SU-DHL-6 (cell line): ENCODE data around the gene DDX56.

Source experiments
- H2AFZ ChIP-seq: fragments of 200-600 bp; sonication (generic); 2 replicates; pipeline ENCODE4 v1.6.1; 2014; ENCODE audit warnings: low read depth, mild to moderate bottlenecking, moderate library complexity, mixed read lengths, antibody characterized with exemption, low read length; ENCODE audit not compliant: severe bottlenecking
- H3F3A ChIP-seq: fragments of 200-600 bp; shearing (Covaris generic); 2 replicates; pipeline ENCODE4 v1.6.0; 2016; ENCODE audit warnings: antibody characterized with exemption, mild to moderate bottlenecking; ENCODE audit not compliant: insufficient read depth
- H3K27ac ChIP-seq: fragments of 200-600 bp; sonication (generic); 2 replicates; pipeline ENCODE4 v1.5.1; 2016; ENCODE audit warnings: low read depth, mild to moderate bottlenecking, low read length, moderate library complexity, mixed read lengths
- H3K27me3 ChIP-seq: fragments of 200-600 bp; sonication (generic), shearing (Covaris generic); 2 replicates; pipeline ENCODE4 v1.6.0; 2014; ENCODE audit warnings: mild to moderate bottlenecking, low read length
- H3K36me3 ChIP-seq: fragments of 200-600 bp; sonication (generic); 2 replicates; pipeline ENCODE4 v1.6.1; 2014; ENCODE audit warnings: mild to moderate bottlenecking, low read length, mixed read lengths
- H3K4me2 ChIP-seq: fragments of 300-600, 200-600 bp; shearing (Covaris generic), sonication (generic); 2 replicates; pipeline ENCODE4 v1.6.0; 2014; ENCODE audit warnings: low read length, low read depth, mild to moderate bottlenecking; ENCODE audit not compliant: poor library complexity, severe bottlenecking
- H3K4me3 ChIP-seq: fragments of 200-600 bp; sonication (generic); 2 replicates; pipeline ENCODE4 v1.5.1; 2014; ENCODE audit warnings: antibody characterized with exemption, low read length, mild to moderate bottlenecking, mixed read lengths; ENCODE audit not compliant: insufficient read depth, poor library complexity, severe bottlenecking
- H3K79me2 ChIP-seq: fragments of 200-600 bp; sonication (generic); 2 replicates; pipeline ENCODE4 v1.6.1; 2014; ENCODE audit warnings: mild to moderate bottlenecking, low read length, moderate library complexity; ENCODE audit not compliant: insufficient read depth
- H3K9ac ChIP-seq: fragments of 200-600 bp; sonication (generic); 2 replicates; pipeline ENCODE4 v1.7.0; 2014; ENCODE audit warnings: mild to moderate bottlenecking, low read length
- H3K9me2 ChIP-seq: fragments of 200-600 bp; sonication (generic); replicated peaks from 2 replicates; pipeline ENCODE4 v1.6.1; 2014; ENCODE audit warnings: low read length; ENCODE audit not compliant: insufficient read depth
- H3K9me3 ChIP-seq: fragments of 200-600 bp; sonication (generic); 2 replicates; pipeline ENCODE4 v1.6.1; 2014; ENCODE audit warnings: low read length, mixed read lengths; ENCODE audit not compliant: insufficient read depth
- H4K20me1 ChIP-seq: fragments of 200-600 bp; sonication (generic); 2 replicates; pipeline ENCODE4 v1.6.1; 2014; ENCODE audit warnings: low read depth, mild to moderate bottlenecking, antibody characterized with exemption, low read length, moderate library complexity, mixed read lengths
- EZH2phosphoT487 ChIP-seq: fragments of 200-600 bp; sonication (generic), shearing (Covaris generic); conservative IDR thresholded peaks from 2 replicates; pipeline ENCODE4 v1.6.1; 2018; ENCODE audit warnings: mild to moderate bottlenecking, antibody characterized with exemption, low read length, moderate library complexity, mixed read lengths
- TF ChIP-seq, protein P1 (sequence below): fragments of 200-600 bp; sonication (generic); IDR thresholded peaks from one replicate; pipeline ENCODE4 v1.5.1; 2017; ENCODE audit warnings: antibody characterized with exemption, mild to moderate bottlenecking, low read length, moderate library complexity; ENCODE audit not compliant: insufficient read depth, poor library complexity, severe bottlenecking

Gene DDX56, protein sequence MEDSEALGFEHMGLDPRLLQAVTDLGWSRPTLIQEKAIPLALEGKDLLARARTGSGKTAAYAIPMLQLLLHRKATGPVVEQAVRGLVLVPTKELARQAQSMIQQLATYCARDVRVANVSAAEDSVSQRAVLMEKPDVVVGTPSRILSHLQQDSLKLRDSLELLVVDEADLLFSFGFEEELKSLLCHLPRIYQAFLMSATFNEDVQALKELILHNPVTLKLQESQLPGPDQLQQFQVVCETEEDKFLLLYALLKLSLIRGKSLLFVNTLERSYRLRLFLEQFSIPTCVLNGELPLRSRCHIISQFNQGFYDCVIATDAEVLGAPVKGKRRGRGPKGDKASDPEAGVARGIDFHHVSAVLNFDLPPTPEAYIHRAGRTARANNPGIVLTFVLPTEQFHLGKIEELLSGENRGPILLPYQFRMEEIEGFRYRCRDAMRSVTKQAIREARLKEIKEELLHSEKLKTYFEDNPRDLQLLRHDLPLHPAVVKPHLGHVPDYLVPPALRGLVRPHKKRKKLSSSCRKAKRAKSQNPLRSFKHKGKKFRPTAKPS

DNA sequence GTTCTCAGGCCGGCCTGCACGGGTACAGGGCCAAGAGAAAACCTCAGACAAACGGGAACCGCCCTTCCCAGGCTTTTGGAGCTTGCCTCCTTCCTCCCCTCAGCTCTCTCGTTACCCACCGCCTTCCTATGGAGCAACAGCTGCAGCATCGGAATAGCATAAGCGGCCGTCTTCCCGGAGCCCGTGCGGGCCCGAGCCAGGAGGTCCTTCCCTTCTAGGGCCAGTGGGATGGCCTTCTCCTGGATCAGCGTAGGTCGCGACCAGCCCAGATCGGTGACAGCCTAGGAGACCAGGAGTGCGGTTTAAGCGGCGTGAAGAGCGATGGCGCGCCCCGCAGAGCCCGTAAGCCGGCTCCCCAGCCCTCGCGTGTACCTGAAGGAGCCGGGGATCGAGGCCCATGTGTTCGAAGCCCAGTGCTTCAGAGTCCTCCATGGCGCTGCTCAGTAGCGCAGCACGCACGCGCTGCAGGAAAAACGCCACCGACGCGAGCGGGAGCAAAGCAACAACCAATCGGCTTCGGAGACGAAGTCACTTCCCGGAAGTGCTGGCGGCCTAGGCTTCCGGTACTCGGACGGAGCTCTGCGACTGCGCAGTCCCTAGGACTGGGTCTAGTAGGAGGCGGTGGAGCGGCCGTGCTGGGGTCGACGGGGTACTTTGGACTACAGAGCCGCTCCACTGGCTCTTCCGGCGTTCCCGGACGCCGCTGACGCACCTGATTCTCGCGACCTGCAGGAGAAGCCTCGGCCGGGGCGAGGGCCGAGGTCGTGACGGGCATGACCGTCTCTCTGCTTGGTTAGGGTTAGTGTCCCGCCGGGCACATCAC lies at the start of gene DDX56:
TSS of gene DDX56 (minus strand) at position 445 of the 823 bp plus-strand sequence. CDS start at position 432, 13 bp downstream.
- no peaks in the 10 kb centered on the region for H3K27me3 ChIP-seq
- peak within 1 kb of the TSS; percentile 34 for H2AFZ ChIP-seq
- H3K9ac ChIP-seq: peak within 1 kb of the TSS; percentile 76
- peak within 1 kb of the TSS; percentile 77 for H3K4me3 ChIP-seq
- peaks cover 40% of the 10 kb centered on the region for H3K79me2 ChIP-seq
- no peaks in the 10 kb centered on the region for H4K20me1 ChIP-seq
- H3K4me2 ChIP-seq: peak within 1 kb of the TSS; percentile 73
- TF ChIP-seq, protein P1, sequence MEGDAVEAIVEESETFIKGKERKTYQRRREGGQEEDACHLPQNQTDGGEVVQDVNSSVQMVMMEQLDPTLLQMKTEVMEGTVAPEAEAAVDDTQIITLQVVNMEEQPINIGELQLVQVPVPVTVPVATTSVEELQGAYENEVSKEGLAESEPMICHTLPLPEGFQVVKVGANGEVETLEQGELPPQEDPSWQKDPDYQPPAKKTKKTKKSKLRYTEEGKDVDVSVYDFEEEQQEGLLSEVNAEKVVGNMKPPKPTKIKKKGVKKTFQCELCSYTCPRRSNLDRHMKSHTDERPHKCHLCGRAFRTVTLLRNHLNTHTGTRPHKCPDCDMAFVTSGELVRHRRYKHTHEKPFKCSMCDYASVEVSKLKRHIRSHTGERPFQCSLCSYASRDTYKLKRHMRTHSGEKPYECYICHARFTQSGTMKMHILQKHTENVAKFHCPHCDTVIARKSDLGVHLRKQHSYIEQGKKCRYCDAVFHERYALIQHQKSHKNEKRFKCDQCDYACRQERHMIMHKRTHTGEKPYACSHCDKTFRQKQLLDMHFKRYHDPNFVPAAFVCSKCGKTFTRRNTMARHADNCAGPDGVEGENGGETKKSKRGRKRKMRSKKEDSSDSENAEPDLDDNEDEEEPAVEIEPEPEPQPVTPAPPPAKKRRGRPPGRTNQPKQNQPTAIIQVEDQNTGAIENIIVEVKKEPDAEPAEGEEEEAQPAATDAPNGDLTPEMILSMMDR: no peak
- TF ChIP-seq EZH2phosphoT487: no peak
- no peaks in the 10 kb centered on the region for H3K9me2 ChIP-seq
- H3K9me3 ChIP-seq: no peaks in the 10 kb centered on the region
- peak within 1 kb of the TSS; percentile 34 for H3K27ac ChIP-seq
- H3K36me3 ChIP-seq: peaks cover 17% of the 10 kb centered on the region
- H3F3A ChIP-seq: peaks cover 4% of the 10 kb centered on the region; the same call in 1 of the 2 replicates

DNA sequence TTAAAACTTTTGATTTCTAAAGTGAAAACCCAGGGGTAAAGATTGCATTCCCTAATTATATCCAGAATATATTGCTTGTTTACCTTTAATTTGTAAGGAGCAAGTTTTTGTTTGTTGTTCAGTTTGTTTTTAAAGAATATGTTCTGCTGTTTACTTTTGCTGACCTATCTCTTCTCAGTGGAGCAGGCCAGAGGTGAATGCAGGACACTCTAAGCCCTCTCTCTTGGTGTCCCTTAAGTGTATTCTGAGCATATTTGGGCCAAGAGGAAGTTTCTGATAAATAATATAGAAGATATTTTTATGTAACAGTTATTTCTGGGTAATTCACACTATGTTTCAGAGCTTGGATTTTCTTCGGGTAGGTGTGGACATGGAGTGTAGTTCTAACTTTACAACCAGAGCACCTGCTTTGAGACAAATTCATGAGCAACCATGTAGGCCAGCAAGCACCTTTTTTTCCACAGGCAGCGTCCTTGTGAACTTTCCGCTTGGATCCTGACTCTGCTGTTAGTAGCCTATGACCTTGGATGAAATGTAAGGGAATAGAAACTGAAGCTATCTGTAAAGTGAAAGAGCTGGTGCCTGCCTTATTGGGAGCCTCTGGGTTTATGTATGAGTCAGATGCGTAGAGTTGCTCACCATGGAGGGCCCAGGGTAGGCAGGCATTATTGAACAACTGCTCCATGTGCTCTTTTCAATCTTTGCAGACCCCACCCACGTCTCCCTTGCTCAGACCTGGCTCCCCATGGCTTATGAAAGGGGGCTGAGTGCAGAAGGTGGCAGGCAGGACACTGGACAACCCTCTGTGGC lies 48.8 kb upstream of the DDX56 start:
- Histone ChIP-seq H3K27me3 (no peaks in the 10 kb centered on the region), H3K4me2 (no peak overlapping the region), H2AFZ (no peak overlapping the region), H3K79me2 (peaks cover 86% of the 10 kb centered on the region), H3K9me3 (no peaks in the 10 kb centered on the region), H3K4me3 (no peak overlapping the region), H3K9ac (no peak overlapping the region), H3F3A (no peaks in the 10 kb centered on the region), H3K36me3 (peaks cover 10% of the 10 kb centered on the region; the same call in 1 of the 2 replicates), H3K27ac (no peak overlapping the region), H4K20me1 (peaks cover 12% of the 10 kb centered on the region; the same call in 1 of the 2 replicates), H3K9me2 (no peaks in the 10 kb centered on the region)
- no peak for TF ChIP-seq EZH2phosphoT487
- TF ChIP-seq, protein P1: no peak

DNA sequence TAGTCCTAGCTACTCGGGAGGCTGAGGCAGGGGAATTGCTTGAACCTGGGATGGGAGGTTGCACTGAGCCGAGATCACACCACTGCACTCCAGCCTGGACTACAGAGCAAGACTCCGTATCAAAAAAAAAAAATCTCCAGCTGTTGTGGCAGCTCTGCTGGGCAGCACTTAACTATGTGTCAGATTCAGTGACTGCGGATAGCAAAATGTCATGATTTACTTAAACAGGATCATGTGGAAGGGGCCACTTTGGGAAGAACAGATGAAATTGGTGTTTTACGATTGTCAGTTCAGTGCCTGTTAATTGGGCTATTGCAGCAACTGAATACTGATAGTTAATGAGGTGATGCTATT lies 48.0 kb upstream of the DDX56 start:
- Histone ChIP-seq H2AFZ (no peak overlapping the region), H3K4me3 (no peak overlapping the region), H3K79me2 (peaks cover 93% of the 10 kb centered on the region), H3K9ac (no peak overlapping the region), H3K27me3 (no peaks in the 10 kb centered on the region), H3K36me3 (peaks cover 10% of the 10 kb centered on the region; the same call in 1 of the 2 replicates), H3K9me3 (no peaks in the 10 kb centered on the region), H3K9me2 (no peaks in the 10 kb centered on the region), H3K4me2 (no peak overlapping the region), H3F3A (no peaks in the 10 kb centered on the region), H3K27ac (no peak overlapping the region), H4K20me1 (peaks cover 12% of the 10 kb centered on the region)
- TF ChIP-seq, protein P1: no peak
- no peak for TF ChIP-seq EZH2phosphoT487
